HG03039 (cell line): Measurements from ENCODE around the gene PTPN14.
A peak's percentile ranks its signal among the peaks of the same experiment; 100 is the strongest.

Source experiments
- ATAC-seq: cut with Tn5 transposase; IDR thresholded peaks from one replicate; pipeline ENCODE4 v1.9.1; 2021; ENCODE audit warnings: mild to moderate bottlenecking, moderate library complexity; ENCODE audit not compliant: unreplicated experiment

Gene PTPN14

DNA sequence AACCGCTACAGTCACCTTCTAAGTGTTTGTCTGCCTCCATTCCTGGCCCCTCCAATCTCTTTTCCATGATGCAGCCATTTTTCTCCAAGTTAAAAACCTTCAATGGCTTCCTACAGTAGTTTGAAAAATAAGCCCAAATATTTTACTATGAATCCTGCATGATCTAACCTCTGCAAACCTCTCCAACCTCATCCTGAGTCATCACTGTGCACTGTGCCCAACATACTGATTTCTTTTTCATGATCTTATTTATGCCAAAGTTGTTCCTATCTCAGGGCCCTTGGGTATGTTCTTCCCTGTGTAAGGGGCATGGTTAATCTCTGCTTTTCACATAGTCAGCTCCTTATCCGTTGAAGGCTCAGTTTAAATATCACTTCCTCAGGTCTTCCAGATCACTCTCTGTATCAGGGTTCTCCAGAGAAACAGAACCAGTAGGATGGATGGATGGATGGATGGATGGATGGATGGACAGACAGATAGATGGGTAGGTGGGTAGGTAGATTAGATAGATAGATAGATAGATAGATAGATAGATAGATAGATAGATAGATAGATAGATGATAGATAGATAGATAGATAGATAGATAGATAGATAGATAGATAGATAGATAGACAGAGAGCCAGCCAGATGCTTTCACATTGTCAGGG, 18.1 kb upstream of the PTPN14 start:
- ATAC-seq: no peak

GRCh38 chr1:214568328-214568727, 16.9 kb upstream of the PTPN14 start:
- ATAC-seq: no peak

GRCh38 chr1:214567481-214567980, 16.1 kb upstream of the PTPN14 start:
- no peak for ATAC-seq

- no peak for ATAC-seq
Observed at GRCh38 chr1:214566158-214567104, 15.0 kb upstream of the PTPN14 start.

DNA sequence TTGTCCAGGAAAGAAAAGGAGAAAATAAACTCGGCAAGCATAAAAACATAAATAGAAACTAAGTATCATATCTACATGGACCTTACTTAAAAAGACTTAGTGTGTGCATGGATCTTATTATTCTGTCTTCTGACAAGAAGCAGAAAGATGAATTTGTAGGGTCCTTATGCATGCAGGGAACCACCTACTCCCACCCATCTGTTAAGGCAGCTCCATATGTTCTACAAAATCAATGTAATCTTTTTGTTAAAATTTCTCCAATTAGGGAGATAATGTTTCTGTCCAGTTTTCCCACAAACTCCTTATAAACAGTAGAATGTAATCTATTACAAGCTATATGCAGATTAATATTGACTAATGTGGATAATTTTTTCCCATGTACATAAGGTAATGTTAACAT, 13.9 kb upstream of the PTPN14 start:
- no peak for ATAC-seq

- ATAC-seq: no peak
Observed at GRCh38 chr1:214563881-214564280, 12.5 kb upstream of the PTPN14 start.

DNA sequence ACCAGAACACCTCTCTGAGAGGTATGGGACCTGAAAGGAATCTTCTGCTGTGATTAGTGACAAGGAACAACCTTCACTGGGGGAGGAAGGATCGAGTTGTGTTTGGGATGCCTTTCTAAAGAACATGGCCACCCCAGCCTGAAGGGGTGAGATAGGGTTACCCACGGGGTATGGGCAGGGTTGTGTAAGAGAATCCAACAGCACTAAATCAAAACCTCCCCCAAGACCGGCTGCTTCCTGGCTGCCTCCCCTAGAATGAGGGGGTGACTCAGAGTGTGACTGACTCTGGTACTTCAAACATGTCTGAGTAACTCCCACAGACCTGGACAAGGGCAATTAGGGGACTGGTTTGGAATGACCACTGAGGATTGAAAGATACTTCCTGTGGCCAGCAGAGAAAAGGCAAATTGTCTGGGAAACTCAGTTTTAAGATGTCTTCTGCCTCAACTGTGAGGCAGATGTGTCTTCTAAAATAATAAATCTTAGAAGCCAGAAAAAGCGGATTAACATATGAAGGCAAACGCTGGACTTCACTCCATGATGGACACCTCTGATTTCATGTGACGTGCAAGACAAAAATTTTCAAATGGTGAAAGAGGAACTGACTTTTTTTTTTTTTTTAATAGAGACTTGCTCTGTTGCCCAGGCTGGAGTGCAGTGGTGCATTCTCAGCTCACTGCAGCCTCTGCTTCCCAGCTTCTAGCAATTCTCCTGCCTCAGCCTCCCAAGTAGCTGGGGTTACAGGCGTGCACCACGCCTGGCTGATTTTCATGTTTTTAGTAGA, 6.7 kb upstream of the PTPN14 start:
- peak; percentile 60 for ATAC-seq

GRCh38 chr1:214553142-214553710, 1.8 kb upstream of the PTPN14 start:
- ATAC-seq: no peak

DNA sequence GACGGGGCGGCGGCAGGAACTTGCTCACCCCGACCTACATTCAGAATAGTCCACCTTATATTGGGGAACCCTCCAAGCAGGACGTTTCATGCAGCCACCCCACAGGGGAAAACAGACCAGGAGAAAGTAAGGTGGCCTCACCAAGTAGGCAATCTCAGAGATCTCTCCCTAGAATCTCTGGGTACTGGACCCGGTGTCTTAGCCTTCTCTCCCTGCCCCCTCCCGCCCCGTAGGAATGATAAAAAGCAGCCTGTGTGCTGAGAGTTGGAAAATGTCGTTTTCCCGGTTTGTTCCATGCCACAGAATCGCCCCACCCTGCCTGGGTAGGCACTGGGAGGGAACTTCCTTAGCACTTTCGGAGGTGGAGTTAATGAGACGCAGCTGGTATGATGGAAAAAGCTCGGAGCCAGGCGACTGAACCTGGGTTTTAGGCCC, 789 bp upstream of the PTPN14 start:
- no peak for ATAC-seq

DNA sequence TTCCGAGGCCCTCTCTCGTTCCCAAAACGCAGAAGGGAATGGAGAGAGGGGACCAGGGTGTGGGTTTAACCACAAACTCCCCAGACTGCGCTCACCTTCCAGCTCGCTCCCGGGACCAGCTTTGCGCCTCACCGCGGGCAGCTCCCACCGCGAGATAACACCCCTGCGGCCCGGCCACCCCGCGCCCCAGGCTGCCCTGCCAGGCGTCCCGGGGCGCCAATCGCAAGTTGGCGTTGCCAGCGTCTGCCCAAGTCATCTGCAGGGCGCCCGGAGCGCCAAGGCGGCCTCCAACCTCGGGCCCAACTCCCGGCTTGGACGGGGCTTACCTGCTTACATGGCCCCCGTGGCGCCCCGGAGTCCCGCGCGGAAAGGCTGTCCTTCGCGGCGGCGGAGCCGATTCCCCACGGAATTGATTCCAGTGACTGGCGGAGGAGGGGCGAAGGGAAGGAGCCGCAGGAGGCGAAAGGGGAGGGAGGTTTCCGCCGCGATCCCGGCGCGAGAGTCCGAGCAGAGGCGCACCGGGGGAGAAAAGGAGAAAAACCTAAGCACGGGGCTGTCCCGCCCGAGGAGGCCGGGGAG, 456 bp downstream of the PTPN14 start:
- no peak for ATAC-seq

DNA sequence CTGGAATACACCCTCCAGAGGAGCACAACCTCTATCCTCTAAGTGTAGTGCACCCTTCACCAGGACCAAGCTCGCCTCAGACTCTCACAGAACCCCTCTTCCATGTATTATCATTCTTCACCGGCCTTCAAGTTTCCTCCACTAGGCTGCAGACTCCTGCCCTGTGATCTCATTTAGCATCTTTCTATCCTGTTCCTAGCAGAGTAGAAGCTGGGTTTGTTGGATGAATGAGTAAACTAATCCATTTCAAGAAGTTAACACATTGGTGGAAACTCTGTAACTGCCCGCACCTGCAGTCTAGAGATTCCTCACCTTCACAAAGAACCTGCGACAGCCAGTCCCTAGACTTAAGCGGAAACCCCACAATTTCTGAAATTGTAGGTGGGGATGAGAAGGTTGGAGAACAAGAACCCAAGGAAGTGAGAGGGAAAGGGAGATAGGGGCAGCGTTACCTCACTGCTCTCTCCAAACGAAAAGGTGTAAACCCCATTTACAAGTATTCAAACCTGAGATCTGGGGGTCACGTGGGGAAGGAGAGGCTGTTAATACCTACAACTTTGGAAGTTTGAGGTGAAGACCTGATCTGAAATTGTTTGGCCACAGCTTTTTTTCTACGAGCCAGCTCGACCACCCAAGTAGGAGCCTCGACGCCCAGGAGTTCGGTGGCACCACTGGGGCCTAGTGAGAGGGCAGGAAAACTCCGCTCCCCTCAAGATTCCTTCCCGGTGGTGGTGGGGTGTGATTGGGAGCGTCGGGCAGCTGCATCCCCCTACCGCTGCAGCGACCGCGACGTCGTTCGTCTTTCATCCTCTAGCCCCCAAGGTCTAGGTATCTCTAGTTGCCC, 1.2 kb downstream of the PTPN14 start:
- ATAC-seq: no peak

DNA sequence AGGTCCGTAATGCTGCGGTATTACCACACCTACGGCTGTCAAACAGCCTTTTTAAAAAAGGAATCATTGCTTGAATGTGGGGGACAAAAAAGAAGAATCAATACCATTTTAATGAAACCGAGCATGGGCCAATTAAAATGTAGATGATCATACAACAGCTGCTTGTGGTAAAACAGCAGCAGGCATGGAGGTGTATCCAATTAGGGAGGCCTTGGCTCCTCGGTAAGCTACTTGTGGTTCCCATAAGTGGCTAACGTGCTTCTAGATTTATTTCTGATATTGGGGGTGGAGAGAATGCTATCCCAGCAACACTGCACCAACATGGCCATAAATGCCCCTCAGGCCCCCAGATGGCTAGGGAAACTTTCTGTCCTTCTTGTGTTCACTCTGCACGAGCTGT, 1.8 kb downstream of the PTPN14 start:
- no peak for ATAC-seq

DNA sequence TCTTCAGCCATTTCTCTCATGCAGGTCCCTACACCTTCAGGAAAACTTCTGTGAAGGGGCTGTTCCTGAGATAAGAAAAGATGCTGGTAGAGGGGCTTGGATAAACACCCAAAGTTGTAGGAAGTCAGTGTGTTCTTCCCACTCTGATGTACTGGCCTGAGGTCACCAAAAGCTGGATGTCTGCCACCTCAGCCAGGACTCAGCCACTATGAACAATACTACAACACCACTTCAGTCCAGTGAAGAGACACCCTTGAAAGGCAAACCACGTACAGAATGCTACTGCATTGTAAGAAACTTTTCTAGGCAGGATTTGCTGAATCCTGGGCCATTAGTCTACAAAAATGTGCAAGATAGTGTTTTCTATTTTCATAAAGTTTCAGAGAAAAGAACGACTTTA, 2.4 kb downstream of the PTPN14 start:
- no peak for ATAC-seq

DNA sequence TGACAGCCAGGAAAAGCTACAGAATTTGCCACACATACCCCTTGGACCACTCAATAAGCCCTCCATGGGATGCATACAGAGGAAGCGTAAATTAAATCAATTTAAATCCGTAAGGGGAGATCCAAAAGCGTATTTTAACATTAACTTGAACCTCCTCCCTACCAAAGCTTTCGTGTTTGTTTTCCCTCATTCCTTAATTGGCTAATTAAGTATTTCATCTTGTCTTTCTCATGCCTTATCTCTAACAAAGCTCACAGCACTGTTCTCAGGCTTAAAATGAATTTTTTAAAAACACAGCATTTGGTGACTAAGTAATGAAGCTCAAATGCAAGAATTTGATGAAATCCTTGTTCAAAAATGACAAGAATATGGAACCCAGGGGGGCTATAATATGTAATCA, 3.1 kb downstream of the PTPN14 start:
- ATAC-seq: no peak

GRCh38 chr1:214547747-214548146, 3.7 kb downstream of the PTPN14 start:
- ATAC-seq: no peak

DNA sequence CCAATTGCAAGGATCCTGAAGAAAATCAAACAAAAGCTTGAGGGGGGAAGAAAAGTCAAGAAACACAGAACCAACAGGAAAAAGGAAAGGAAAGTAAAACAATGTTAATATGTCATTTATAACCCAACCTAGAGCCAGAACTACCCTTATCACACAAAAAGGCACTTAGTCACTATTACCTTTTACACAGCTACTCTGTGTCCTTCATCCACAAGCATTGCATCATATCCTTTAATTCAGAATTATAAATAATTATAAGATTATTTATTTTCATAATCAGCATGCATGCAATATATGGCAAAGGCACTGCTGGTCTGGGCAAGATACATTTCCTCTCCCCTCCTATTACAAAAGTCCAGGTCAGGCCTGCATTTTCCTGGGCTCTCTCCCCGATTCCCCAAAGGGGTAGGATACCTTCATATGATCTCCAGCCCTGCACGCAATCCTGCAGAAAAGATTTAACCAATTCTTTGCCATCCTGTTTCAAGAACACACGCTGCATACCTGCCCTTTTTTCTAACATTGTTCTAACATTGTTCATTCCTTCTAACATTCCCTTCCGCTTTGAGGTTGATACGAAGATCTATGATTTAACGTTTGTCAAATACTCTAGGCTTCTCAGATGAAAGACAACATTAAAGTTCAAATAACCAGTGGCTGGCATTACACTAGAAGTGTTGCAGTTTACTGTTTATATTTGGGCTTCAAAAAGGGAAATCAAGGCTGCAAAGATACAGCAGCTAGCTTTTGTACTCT, 4.3 kb downstream of the PTPN14 start:
- no peak for ATAC-seq

- ATAC-seq: no peak
Observed at GRCh38 chr1:214546084-214546483, 5.3 kb downstream of the PTPN14 start.

DNA sequence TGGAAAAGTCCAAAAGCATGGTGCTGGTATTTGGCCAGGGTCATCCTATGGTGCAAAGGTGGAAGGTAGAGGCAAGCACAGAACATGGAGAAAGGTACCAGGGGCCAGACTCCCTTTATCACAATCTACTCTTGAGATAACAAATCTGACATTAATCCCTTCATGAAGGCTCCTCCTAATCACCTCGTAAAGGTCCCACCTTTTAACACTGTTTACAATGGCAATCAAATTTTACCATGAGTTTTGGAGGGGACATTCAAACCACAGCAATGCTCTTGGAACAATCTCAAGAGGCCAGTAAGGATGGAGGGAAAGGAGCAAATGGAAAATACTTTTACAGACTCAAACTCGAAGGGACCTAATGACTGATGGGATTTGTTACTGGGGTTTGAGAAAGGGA, 6.1 kb downstream of the PTPN14 start:
- ATAC-seq: no peak

DNA sequence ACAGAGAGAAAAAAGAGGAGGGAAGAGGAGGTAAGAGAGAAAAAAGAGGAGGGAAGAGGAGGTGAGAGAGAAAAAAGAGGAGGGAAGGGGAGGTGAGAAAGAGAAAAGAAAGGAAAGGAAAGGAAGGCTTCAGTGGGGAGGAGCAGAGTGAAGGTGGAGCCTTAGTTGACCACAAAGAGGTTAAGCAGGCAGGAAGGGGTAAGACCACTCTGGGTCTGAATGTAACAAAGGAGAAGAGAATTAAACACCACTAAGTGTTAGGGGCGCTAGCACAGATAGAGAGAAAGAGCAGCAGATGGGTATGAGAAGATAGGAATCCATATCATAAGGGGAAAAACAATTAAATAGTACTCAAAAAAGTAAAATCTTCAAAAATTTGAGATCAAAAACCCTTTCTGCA, 6.6 kb downstream of the PTPN14 start:
- no peak for ATAC-seq
